Peyer's patch (tissue), 4 donors: ENCODE data around the gene SLC16A9.

ENCODE experiments used
- CTCF ChIP-seq, 6 experiments: fragments of 450-650 bp in 4 of 6; fragments of 200-600 bp in 2 of 6; sonication (generic) in 1 of 6; IDR thresholded peaks; one replicate each; pipeline ENCODE4 v1.5.1; 2017 to 2019; ENCODE audit warnings: antibody characterized with exemption in 6 of 6, mild to moderate bottlenecking in 3 of 6, moderate library complexity in 1 of 6
- POLR2A ChIP-seq, 2 donors: fragments of 450-650 bp; IDR thresholded peaks; one replicate each; pipeline ENCODE4 v1.5.1; 2017; ENCODE audit warnings: antibody characterized with exemption in 2 of 2, mild to moderate bottlenecking in 2 of 2, moderate library complexity in 2 of 2

DNA sequence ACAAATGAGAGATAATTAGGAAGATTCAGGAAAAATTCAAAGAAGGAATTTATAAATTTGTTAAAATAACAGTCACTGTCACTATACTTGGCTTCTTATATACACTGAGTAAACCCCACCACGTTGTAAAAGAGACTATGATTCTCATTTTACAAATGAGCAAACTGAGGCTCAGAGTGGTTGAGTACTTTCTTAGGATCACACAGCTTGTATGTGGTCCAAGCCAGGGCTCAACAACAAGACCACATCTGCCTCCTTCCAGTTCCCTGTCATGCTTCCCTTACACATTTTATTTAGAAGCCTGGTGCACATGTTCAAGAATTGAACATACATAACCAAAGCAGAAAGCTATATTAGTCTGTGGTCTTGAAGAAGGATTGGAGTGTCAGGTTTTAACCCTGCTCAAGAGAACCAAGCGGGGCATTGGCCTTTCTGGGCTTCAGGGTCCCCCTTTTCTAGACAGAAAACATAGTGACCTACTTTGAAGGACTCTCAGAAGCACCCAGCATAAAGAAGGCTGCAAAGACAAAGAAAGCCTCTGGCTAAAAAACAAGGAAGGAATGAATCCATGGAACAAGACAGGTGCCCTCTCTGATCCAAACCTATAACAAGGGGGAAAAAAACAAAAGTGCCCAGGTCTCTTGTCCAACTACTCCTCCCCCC, 42.8 kb upstream of the SLC16A9 start:
- no peak for TF ChIP-seq CTCF (IDR thresholded peaks at IDR 0.05)
- no peak for TF ChIP-seq POLR2A (IDR thresholded peaks at IDR 0.05)
